Pulmonary artery endothelial cell (primary cell): ENCODE results near the gene EFCAB5. TPM values are rescaled to one million over a fixed set of nuclear protein-coding genes. Genes with fewer than 3 reads are reported as not detected.
"Not testable (repeated sequence)": the region's sequence is repeated elsewhere in the genome, so short reads cannot be mapped to it uniquely, and the experiment has no call there.

ENCODE experiments used
- DNase-seq: peaks from one replicate; pipeline ENCODE4 v3.0.0-alpha.2; 2011; ENCODE audit warnings: low read depth, low spot score
- total RNA-seq: library from RNA; depleted of rRNA; stranded (reverse); fragments of >200 nt; gene quantifications from 2 replicates; pipeline ENCODE4 v1.2.3, GENCODE V29; 2014

EFCAB5 gene
- total RNA-seq, 1 donor from 2014 or later = 0.26 TPM

GRCh38 chr17:30093463-30094147 is 152.2 kb downstream of the EFCAB5 start:
- no peak for DNase-seq

GRCh38 chr17:30095507-30096244 is 154.2 kb downstream of the EFCAB5 start:
- DNase-seq = no peak

- DNase-seq = no peak
Measured at GRCh38 chr17:30101686-30102390, 160.4 kb downstream of the EFCAB5 start.

- no peak for DNase-seq
Measured at GRCh38 chr17:30103921-30104320, 162.5 kb downstream of the EFCAB5 start.

GRCh38 chr17:30104575-30105339 is 163.3 kb downstream of the EFCAB5 start:
- DNase-seq = no peak

GRCh38 chr17:30112794-30113193 is 171.4 kb downstream of the EFCAB5 start:
- DNase-seq = no peak

GRCh38 chr17:30113213-30113612 is 171.8 kb downstream of the EFCAB5 start:
- DNase-seq = no peak

- DNase-seq = no peak
Measured at GRCh38 chr17:30116345-30116660, 174.9 kb downstream of the EFCAB5 start.

- DNase-seq = peak; percentile 81
Measured at GRCh38 chr17:30116661-30117551, 175.5 kb downstream of the EFCAB5 start, which contains the start of gene NSRP1. NSRP1 (plus strand) TSS chr17:30116816; CDS start chr17:30116844, 28 bp downstream.

GRCh38 chr17:30117675-30118081 is 176.2 kb downstream of the EFCAB5 start:
- DNase-seq = no peak

- not testable (repeated sequence) for DNase-seq
Measured at GRCh38 chr17:30118635-30119034, 177.2 kb downstream of the EFCAB5 start.

- no peak for DNase-seq
Measured at GRCh38 chr17:30124273-30124796, 182.9 kb downstream of the EFCAB5 start.

GRCh38 chr17:30130121-30130520 is 188.7 kb downstream of the EFCAB5 start:
- DNase-seq = no peak

GRCh38 chr17:30132615-30133014 is 191.2 kb downstream of the EFCAB5 start:
- DNase-seq = no peak

- DNase-seq = no peak
Measured at GRCh38 chr17:30133197-30133596, 191.8 kb downstream of the EFCAB5 start.

GRCh38 chr17:30134551-30134950 is 193.1 kb downstream of the EFCAB5 start:
- no peak for DNase-seq

- DNase-seq = no peak
Measured at GRCh38 chr17:30137158-30137557, 195.7 kb downstream of the EFCAB5 start.

GRCh38 chr17:30147860-30148259 is 206.4 kb downstream of the EFCAB5 start:
- not testable (repeated sequence) for DNase-seq

- no peak for DNase-seq
Measured at GRCh38 chr17:30148376-30148775, 206.9 kb downstream of the EFCAB5 start.

GRCh38 chr17:30151471-30151870 is 210.0 kb downstream of the EFCAB5 start:
- DNase-seq = no peak
